Fibroblast of upper back skin (primary cell): Measurements from ENCODE around the gene PROSER3.
"Not testable (repeated sequence)": the region's sequence is repeated elsewhere in the genome, so short reads cannot be mapped to it uniquely, and the experiment has no call there.

Experiments
- DNase-seq: peaks from one replicate; pipeline ENCODE4 v3.0.0-alpha.2; 2013

PROSER3 gene

GRCh38 chr19:35722897-35723296 is 35.1 kb upstream of the PROSER3 start:
- no peak for DNase-seq

GRCh38 chr19:35723671-35724070 is 34.3 kb upstream of the PROSER3 start:
- DNase-seq = no peak

GRCh38 chr19:35724132-35724531 is 33.8 kb upstream of the PROSER3 start:
- DNase-seq = not testable (repeated sequence)

- no peak for DNase-seq
Observed at GRCh38 chr19:35724560-35724959, 33.4 kb upstream of the PROSER3 start.

- no peak for DNase-seq
Observed at GRCh38 chr19:35725216-35725861, 32.6 kb upstream of the PROSER3 start.

GRCh38 chr19:35727053-35727955 is 30.7 kb upstream of the PROSER3 start:
- DNase-seq = no peak

GRCh38 chr19:35727956-35728706 is 29.8 kb upstream of the PROSER3 start:
- no peak for DNase-seq

GRCh38 chr19:35729021-35729420 is 29.0 kb upstream of the PROSER3 start:
- no peak for DNase-seq

- DNase-seq = no peak
Observed at GRCh38 chr19:35729763-35730162, 28.2 kb upstream of the PROSER3 start.

GRCh38 chr19:35730326-35730725 is 27.6 kb upstream of the PROSER3 start:
- no peak for DNase-seq

GRCh38 chr19:35731353-35731752 is 26.6 kb upstream of the PROSER3 start:
- DNase-seq = no peak

GRCh38 chr19:35731779-35732405 is 26.1 kb upstream of the PROSER3 start:
- no peak for DNase-seq

GRCh38 chr19:35732540-35733179 is 25.3 kb upstream of the PROSER3 start:
- no peak for DNase-seq

- DNase-seq = no peak
Observed at GRCh38 chr19:35733180-35734125, 24.5 kb upstream of the PROSER3 start.

- DNase-seq = no peak
Observed at GRCh38 chr19:35734273-35734672, 23.7 kb upstream of the PROSER3 start.

- DNase-seq = no peak
Observed at GRCh38 chr19:35734889-35735288, 23.1 kb upstream of the PROSER3 start.

- no peak for DNase-seq
Observed at GRCh38 chr19:35736913-35737886, 20.8 kb upstream of the PROSER3 start.

- no peak for DNase-seq
Observed at GRCh38 chr19:35738021-35738886, 19.7 kb upstream of the PROSER3 start.

- no peak for DNase-seq
Observed at GRCh38 chr19:35738887-35739229, 19.1 kb upstream of the PROSER3 start.
